ENCODE measurements around the gene ELAVL1.

GRCh38 chr19:7997809-7998480 is 7.5 kb downstream of the ELAVL1 start:
- TF ChIP-seq TAF1 (IDR thresholded peaks at IDR 0.05; ENCODE audit: borderline replicate concordance, low read depth, low read length), result no peak
- TF ChIP-seq POLR2A (IDR thresholded peaks at IDR 0.05; ENCODE audit: low read depth, low read length), result no peak
- TF ChIP-seq POLR2AphosphoS5 (IDR thresholded peaks at IDR 0.05; ENCODE audit: low read depth, low read length), result no peak

Measured in GM12892 (cell line).